ENCODE data around the gene SLC35D3.
"Not testable (repeated sequence)": the region's sequence is repeated elsewhere in the genome, so short reads cannot be mapped to it uniquely, and the experiment has no call there.

DNA sequence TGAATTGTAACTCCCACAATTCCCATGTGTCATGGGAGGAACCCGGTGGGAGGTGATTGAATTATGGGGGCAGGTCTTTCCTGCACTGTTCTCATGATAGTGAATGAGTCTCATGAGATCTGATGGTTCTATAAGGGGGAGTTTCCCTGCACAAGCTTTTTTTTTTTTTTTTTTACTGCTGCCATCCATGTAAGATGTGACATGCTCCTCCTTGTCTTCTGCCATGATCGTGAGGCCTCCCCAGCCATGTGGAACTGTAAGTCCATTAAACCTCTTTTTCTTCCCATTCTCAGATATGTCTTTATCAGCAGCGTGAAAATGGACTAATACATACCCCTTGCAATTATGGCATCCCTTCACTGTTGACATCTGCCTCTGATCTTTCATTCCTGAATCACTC, 17.6 kb upstream of the SLC35D3 start:
- TF ChIP-seq, protein P1, sequence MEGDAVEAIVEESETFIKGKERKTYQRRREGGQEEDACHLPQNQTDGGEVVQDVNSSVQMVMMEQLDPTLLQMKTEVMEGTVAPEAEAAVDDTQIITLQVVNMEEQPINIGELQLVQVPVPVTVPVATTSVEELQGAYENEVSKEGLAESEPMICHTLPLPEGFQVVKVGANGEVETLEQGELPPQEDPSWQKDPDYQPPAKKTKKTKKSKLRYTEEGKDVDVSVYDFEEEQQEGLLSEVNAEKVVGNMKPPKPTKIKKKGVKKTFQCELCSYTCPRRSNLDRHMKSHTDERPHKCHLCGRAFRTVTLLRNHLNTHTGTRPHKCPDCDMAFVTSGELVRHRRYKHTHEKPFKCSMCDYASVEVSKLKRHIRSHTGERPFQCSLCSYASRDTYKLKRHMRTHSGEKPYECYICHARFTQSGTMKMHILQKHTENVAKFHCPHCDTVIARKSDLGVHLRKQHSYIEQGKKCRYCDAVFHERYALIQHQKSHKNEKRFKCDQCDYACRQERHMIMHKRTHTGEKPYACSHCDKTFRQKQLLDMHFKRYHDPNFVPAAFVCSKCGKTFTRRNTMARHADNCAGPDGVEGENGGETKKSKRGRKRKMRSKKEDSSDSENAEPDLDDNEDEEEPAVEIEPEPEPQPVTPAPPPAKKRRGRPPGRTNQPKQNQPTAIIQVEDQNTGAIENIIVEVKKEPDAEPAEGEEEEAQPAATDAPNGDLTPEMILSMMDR (IDR thresholded peaks at IDR 0.05), result not testable (repeated sequence)
- not testable (repeated sequence) for TF ChIP-seq POLR2A, EP300 (IDR thresholded peaks at IDR 0.05)
